Fibroblast of skin of left biceps (primary cell): ENCODE data around the gene RNGTT.
"Not testable (repeated sequence)": the region's sequence is repeated elsewhere in the genome, so short reads cannot be mapped to it uniquely, and the experiment has no call there.

Source experiments
- DNase-seq, 2 experiments: peaks; one replicate each; pipeline ENCODE4 v3.0.0-alpha.2; 2013; ENCODE audit warnings: low read depth in 2 of 2

Gene RNGTT

DNA sequence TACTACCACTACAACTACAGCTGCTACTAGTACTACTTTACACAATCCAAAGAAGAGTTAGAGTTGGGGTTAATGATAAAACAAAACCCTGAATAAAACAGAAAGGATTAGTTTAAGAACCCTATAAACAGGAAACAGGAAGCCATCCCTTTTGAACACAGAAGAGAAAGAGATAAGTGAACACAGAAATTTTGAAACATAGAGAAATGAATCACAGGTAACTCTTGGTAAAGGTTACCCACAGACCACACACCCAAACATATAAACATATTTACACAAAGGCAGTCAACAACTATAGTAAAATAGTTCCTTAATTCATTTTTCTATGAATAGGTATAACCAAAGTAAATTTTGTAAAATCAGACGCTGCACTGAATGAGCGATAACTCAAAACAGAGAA lies 98.1 kb downstream of the RNGTT start:
- DNase-seq = no peak

DNA sequence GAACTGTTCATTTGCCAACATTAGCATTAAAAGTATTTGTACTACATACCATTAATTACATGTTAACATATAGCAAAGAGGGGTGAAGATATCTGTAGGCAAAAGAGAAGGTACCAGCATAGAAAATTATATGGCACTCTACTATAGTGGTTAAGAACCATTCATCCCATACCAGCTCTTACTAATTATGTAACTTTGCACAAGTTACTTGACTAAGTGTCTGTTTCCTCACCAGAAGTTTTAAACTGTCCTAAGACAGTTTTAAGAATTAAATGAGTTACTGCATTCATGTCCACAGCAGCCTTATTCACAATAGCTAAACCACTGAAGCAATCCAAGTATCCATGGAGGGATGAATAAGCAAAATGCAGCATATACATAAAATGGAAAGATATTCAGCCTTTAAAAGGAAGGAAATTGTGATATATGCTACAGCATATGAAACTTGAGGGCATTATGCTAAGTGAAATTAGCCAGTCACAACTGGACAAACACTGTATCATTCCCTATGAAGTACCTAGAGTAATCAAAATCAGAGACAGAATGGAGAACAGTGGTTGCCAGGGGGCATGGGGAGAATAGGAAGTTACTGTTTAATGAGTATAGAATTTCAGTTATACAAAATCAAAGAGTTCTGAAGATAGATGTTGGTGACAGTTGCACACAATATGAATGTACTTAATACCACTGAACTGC lies 98.9 kb downstream of the RNGTT start:
- DNase-seq = no peak

DNA sequence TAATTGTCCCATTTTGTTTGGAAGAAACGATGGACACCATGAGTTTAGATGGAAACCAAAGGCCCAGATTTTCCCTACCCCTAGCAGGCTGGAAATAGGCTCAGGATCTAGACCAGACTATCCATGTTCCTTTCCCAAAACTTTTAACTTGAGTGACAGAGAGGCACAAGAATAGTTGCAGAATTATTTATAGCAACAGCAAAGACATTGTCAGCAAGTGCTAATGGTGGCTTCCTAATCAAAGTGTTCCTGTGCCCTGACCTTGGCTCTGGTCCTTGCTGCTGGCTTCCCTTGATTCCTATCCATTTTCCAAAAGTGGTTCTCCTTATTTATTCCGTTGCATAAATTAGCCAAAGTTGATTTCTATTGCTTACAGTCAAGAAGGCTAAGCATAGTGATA lies 103.1 kb downstream of the RNGTT start:
- DNase-seq = no peak

DNA sequence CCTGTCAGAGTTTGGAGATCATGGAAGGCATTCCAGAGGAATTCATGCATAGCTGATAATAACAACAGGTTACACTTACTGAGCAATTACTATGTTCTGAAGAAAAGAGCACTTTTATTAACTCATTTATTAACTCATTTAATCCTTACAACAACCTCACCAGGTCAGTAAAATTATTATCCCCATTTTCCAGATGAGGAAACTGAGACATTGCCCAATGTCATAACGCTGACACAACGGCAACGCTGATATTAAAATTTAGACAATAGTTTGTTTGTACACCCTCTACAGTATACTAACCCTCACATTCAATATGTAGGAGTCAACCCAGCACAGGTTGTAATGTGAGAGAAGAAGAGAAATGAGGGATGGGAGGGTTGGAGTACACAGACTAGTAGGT lies 105.0 kb downstream of the RNGTT start:
- DNase-seq = no peak

DNA sequence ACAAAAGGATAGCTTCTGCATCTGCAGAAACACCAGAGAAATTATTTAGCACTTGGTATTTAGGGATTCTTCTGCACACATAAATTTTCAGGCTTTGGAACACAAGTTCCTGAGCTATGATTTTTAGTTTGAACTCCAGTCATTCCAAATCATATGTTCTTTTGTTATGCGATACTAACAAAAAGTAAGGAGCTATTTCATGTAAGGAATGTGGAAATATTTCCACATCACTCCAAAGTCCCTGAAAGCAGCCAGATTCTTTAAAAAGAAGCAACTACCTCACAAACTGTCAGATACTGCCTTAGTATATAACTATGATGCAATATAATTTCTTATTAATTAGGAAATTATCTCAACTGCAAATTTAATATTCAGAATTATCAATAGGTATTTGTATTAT lies 106.9 kb downstream of the RNGTT start:
- DNase-seq = no peak

DNA sequence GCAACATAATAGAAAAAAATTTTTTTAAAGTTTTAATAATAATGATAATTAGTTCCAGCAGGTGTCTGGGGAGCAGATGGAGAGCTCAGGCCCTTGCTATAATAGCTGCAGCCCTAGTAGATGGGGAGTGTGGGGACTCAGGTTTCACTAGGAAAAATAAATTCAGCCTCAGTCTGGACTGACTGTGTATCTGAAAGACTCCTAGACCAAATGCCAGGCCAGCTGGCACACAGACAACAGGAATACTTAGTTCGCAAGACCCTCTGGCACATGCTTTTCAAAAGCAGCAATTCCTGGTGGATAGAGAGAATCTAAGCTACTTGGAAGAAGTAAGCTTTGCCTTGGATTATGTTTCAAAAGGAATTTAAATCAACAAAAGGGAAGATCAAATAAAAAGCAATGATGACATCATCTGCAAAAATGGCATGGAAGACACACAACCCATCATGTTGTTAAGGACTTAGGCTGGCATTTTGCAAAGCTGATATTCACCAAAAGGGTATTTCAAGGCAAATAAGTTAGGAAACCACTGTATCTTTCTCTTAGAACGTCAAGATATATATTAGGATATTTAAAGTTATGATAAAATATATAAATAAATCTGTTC lies 107.8 kb downstream of the RNGTT start:
- no peak for DNase-seq

DNA sequence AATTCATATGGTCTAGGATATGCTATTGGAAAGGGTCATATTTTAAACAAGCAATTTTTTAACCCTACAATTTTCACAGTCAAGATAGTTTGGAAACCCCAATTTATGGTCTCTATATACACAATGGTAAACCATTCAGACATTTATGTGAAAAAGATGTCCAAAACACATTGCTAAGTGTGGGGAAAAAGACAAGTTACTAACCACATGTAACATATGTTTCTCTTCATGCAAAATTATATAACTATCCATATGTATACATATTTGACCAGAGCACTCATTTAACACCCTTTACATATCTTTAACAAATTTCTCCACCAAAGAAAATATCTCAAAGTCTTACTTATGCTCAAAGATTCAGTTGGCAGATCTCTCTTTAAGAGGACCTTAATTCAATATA lies 110.6 kb downstream of the RNGTT start:
- DNase-seq = no peak

DNA sequence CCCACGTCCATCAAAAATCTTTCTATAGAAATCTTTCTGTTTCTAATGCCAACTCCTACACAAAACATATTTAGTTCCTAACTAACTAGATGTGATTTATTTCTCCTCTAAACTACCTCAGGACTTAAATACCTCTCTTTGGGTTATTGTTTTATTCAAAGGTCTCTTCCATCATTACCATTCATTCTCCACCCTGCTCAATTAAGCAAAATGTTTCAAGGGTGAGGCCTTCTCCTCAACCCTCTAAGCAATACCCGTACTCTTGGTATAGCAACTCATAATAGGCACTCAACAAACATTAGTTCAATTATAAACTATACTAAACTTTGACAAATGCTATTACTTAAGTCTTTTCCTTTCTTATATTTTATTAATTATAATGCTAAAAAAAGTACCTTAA lies 111.4 kb downstream of the RNGTT start:
- DNase-seq = no peak

DNA sequence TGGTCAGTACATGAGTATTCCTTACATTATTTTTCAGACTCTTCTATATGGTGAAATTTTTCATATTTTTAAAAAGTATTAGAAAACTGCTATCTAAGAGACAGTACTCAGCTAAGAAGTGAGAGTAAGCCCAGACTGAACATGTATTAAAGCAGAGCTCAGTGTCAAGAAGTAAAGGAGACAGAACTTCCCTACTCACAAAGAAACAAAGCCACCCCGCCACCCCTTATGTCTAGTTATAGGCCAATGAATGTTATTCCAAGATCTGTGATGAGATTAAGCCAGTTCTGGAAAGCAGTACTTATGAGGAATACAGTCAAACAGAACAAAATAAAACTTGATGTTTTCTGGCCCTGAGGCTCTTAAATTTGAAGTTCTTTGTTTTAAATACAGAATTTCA lies 114.5 kb downstream of the RNGTT start:
- DNase-seq = no peak

DNA sequence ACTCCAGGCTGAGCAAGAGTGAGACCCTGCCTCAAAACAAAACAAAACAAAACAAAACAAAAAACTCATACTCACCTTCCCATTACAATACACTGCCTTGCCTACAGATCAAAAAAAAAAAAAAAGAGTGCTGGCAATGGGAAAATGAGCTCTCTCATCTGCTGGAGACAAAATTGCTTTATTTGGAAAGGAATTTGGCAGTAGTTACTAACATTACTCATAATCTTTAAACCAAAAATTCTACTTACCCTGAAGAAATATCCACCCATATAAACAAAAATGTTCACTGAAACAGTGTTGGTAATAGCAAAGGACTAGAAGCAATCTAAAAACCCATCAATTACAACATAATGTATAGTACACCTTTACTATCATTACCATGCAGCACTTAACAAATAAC lies 120.4 kb downstream of the RNGTT start:
- peak; percentile 66 to 73 for DNase-seq

DNA sequence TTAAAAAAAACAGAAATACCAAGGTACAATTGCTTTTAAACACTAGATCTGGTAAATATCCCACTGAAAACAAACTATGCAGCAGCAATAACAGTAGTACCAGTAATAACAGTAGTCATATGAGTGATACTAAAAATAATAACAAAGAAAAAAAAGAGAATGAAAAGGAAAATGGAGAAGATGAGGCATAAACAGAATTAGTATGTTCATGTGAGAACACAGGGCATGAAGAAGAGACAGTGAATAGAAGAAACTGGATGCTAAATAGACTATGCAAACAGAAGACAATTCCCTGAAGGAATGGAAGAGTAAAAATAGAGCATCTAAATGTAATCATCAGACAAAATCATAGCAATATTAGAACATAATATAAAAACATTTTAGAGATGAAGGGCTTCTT lies 121.1 kb downstream of the RNGTT start:
- no peak for DNase-seq

DNA sequence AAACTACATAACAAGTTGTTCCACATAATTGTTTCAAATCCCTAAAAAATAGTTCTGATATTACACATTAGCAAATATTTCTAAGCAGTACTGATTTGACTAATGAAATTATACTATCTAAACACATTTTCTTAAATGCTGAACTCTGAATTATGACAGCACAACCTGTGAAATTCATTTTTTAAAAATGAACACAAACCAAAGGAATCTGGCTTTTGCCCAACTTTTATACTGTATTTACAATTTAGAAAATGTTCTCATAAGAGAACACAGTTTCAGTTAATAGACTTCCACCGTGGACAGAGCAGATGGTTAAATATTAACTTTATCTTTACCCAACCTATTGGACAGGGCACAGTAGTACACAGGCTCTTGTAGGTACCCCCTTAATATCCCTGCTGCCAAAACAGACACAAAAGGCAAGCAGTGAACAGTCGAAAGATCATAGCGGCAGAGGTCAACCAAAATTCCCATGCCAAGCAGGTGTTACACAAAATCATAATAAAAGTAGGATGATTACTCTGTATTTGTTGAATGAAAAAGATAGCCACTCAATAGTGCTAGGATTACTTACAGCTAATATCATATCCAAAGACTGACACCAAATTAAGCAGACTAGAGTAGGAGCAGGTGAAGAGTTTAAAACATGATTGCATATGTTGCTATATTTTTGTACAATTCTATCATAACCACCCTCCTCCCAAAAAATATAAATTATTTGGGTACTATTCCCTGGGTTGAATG lies 122.5 kb downstream of the RNGTT start:
- DNase-seq = peak; percentile 11 to 34

DNA sequence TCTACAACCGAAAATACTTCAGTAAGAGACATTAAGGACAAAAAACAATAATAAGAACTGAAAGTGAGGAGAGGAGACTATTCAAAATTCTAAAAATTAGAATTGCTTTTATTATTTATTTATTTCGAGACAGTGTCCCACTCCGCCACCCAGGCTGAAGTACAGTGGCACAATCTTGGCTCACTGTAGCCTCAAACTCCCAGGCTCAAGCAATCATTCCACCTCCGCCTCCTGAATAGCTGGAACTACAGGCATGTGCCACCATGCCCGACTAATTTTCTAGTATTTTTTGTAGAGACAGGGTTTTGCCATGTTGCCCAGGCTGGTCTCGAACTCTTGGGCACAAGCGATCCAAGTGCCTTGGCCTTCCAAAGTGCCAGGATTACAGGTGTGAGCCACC lies 123.1 kb downstream of the RNGTT start:
- no peak for DNase-seq

DNA sequence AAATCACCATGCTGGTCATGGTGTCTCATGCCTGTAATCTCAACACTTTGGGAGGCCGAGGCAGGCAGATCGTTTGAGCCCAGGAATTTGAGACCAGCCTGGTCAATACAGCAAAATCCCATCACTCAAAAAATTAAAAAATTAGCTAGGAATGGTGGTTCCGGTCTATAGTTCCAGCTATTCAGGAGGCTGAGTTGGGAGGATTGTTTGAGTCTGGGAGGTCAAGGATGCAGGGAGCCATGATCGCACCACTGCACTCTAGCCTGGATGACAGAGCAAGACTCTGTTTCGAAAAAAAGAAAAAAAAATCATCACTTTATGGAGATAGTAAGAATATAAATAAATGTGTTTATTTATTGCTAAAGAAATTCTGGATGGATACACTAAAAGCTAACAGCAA lies 124.1 kb downstream of the RNGTT start:
- DNase-seq = no peak

DNA sequence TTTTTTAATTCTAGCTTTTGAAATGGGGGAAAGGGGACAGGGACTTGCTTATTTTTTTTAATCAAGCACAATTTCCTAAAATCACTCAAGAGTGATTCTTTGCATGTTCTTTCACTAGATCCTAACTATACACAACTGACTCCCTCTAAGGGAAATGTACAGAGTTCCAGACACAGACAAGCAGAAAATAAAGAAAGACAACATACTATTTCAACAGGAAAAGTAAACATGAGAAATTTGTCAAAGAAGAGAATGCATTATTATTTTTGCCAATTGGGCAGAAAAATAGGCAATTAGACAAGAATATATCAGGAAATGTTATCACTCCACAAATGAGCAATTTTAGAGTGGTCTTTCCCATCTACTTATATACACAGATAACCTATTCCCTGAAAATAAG lies 128.2 kb downstream of the RNGTT start:
- no peak for DNase-seq

DNA sequence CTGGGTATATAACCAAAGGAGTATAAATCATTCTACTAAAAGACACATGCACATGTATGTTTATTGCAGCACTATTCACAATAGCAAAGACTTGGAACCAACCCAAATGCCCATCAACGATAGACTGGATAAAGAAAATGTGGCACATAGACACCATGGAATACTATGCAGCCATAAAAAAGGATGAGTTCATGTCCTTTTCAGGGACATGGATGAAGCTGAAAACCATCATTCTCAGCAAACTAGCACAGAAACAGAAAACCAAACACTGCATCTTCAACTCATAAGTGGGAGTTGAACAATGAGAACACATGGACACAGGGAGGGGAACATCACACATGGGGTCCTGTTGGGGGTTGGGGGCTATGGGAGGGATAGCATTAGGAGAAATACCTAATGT lies 130.3 kb downstream of the RNGTT start:
- DNase-seq = not testable (repeated sequence)

DNA sequence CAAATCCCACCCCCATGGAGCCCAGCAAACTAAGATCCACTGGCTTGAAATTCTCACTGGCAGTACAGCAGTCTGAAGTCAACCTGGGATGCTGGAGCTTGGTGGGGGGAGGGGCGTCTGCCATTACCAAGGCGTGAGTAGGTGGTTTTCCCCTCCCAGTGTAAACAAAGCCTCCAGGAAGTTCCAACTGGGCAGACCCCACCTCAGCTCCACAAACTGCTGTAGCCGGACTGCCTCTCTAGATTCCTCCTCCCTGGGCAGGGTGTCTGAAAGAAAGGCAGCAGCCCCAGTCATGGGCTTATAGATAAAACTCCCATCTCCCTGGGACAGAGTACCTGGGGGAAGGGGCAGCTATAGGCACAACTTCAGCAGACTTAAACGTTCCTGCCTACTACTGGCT lies 135.8 kb downstream of the RNGTT start:
- not testable (repeated sequence) for DNase-seq

DNA sequence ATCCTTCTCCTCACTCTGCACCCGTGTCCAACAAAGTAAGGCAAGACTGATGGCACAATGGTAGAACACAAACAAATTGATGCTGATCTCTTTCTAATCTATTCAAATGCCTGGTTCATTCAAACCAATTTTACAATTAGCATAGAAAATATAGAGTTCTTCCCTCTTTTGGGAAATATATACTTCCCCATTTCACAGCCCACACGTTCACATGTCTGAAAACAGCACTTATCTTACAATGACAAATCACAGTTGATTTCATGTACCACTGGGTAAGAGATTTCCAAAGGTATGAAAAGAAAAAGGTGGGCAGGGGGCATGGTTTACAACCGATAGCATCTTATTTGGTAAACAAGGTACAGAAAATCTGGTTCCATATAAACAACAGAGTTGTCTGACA lies 137.6 kb downstream of the RNGTT start:
- no peak for DNase-seq

DNA sequence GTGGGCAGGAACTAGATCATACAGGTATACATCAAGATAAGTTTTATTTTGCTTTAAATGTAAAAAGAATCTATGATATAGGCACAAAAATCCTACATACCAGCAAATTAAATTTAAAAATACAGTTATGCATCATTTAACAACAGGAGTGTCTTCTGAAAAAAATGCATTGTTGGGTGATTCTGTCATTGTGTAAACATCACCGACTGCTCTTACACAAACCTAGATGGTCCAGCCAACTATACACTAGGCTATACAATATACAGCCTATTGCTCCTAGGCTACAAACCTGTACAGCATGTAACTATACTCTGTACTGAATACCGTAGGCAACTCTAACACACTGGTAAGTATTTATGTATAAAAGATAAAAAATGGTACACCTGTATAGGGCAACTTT lies 139.4 kb downstream of the RNGTT start:
- peak in 1 of 2 experiments; percentile 9 for DNase-seq

DNA sequence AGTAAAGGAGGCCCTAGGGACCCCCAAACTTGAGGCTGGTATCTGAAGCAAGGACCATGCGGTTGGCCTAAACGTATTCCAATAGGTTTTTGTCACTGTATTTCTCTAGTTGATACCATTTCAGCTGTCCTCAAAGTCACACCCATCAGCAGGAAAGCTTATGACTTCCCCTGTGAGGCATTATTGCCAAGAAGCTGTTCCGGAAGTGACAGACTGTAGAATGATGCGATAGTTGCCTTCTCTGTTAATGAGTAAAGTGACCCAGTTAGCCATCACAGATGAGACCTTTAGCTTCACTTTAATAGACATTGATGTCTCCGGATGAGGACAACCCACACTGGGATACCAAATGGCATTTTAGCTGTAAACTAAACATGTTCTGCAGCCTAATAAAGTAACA lies 147.9 kb downstream of the RNGTT start:
- no peak for DNase-seq

DNA sequence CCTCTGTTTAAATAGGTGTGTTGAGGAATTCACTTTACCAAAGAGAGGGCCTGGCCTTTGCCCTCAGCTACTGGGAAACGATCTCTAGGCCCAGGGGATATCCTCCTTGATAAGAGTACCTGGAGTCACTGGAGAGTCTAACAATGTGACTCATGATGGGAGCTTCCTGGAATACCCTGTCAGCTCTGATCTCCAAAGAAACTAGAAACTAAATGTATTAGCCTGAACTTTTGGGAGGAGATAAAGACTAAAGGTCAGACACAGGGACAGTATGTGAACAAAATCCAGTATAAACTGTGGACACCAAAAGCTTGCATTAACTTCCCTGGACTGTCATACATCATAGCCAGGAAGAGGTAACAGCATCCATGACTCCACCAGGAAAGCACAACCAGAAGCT lies 148.5 kb downstream of the RNGTT start:
- DNase-seq = no peak

DNA sequence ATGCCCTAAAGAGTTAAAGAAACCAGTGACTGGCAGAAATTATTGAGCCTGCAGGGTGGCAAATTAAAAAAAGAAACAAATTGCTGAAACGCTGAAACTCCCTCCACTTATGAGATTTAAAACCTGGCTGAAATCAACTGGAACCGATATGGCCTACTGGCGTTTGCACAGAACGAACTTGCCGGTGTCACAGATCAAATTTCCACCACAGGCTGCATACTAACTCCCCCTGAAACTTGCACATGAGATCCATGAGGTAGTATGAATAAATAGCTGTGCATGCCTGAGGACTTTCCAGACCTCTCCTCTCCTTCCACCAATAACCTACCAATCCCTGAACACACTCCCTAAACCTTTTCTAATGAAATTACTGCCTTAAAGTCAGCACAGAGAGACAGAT lies 150.4 kb downstream of the RNGTT start:
- no peak for DNase-seq

DNA sequence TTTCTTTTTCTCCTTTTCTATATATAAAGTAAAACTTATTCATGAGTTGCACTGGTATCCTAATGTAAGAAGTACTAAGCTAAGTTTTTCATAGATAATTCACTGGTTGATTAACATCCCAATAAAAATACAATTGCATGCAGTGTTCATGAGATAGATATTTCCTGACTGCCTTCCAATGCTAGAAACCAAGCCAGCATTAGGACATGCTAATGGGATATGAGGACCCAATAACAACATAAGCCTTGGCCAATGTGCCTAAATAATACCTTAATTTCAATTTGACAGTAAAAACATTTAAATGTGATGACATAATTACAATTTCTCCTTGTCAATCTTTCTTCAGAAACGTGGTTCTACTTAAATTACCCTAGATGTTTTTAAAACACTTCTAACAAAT lies 152.7 kb downstream of the RNGTT start:
- DNase-seq = no peak
